ENCODE measurements around the gene TBXAS1.

TBXAS1 gene

DNA sequence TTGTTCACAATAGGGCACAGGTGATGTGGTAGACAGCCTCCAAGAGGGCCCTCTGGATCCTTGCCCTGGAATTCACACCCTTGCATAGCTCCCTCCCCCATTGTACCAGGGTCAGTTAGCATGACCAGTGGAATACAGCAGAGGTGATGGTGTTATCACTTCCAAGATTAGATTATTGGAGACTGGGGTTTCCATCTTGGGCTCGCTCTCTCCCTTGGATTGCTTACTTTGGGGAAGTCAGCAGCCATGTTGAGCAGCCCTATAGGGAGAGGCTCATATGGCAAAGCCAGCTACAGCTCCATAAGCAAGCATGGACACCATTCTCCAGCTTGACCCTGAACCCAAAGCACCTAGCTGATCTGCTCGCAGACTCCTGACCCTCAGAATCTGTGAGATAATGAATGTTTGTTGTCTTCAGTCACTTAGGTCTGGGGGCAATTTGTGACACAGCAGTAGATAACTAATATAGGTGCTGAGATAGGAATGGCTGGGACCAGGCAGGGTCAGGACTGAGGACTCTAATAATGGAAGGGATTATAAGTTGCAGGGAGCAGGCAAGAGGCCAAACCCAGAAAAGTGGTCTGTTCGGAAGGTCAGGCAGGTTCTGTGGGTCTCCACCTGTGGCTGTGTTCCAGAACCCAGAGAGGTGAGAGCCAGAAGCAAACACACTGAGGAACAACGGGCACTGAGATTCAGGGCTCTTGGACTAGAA, 22.9 kb downstream of the TBXAS1 start:
- H3K4me3 ChIP-seq (ENCODE audit: low read depth, low read length), result no peak overlapping the region
- DNase-seq (ENCODE audit: low read depth, low spot score), result no peak
- in situ Hi-C loops (cut with HindIII; ENCODE audit: low sequenced_read_pairs), result no loop called here
- TF ChIP-seq, protein P1, sequence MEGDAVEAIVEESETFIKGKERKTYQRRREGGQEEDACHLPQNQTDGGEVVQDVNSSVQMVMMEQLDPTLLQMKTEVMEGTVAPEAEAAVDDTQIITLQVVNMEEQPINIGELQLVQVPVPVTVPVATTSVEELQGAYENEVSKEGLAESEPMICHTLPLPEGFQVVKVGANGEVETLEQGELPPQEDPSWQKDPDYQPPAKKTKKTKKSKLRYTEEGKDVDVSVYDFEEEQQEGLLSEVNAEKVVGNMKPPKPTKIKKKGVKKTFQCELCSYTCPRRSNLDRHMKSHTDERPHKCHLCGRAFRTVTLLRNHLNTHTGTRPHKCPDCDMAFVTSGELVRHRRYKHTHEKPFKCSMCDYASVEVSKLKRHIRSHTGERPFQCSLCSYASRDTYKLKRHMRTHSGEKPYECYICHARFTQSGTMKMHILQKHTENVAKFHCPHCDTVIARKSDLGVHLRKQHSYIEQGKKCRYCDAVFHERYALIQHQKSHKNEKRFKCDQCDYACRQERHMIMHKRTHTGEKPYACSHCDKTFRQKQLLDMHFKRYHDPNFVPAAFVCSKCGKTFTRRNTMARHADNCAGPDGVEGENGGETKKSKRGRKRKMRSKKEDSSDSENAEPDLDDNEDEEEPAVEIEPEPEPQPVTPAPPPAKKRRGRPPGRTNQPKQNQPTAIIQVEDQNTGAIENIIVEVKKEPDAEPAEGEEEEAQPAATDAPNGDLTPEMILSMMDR (IDR thresholded peaks at IDR 0.05; ENCODE audit: low read depth, low read length), result no peak

DNA sequence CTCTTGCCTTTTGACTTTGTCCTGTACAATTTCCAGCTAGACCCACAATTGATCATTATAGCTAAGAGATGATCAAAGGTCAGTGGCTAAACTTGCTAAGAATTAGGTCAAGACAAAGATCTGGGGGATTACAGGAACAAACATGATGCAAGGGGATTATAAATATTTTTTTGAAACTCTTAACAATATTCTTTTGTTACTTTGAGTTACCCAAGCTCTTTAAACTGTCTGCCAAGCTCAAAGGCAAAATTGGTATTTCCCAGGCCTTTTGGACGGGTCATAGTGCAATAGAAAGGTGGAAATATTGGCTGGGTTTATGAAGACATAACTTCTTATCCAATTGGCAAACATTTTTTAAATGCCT, 23.4 kb downstream of the TBXAS1 start:
- no peak overlapping the region for H3K4me3 ChIP-seq (ENCODE audit: low read depth, low read length)
- TF ChIP-seq, protein P1 (IDR thresholded peaks at IDR 0.05; ENCODE audit: low read depth, low read length), result no peak
- in situ Hi-C loops (cut with HindIII; ENCODE audit: low sequenced_read_pairs), result no loop called here
- DNase-seq (ENCODE audit: low read depth, low spot score), result no peak

DNA sequence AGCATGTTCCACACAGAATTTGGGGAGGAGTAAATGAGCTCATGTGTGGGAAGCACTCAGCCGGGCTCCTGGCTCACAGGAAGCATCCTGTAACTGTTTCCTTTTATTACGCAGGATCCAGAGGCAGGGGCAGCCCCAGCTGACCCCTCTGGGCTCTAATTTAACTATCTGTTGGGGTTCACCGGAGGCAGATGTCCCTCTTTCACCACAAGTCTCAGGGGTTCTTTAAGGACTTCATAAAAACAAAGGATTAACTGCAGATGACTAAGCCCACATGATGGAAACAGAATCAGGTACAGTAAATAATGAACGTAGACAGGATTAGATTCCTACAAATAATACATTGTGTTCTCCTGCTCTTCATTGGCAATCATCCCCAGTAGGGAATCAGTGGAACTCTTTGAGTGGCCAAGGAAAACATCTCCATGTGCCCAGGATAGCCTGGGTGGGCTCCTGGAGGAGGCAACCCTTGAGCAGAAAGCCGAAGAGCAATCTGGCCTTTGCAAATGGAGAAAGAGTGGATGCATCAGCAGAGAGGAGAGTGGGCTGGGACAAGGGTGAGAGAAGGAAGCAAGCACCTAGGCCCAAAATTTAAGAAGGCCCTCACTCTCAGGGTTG, 24.6 kb downstream of the TBXAS1 start:
- H3K4me3 ChIP-seq (ENCODE audit: low read depth, low read length), result no peak overlapping the region
- peak; percentile 60 for DNase-seq (ENCODE audit: low read depth, low spot score)
- TF ChIP-seq, protein P1 (IDR thresholded peaks at IDR 0.05; ENCODE audit: low read depth, low read length), result no peak
- in situ Hi-C loops (cut with HindIII; ENCODE audit: low sequenced_read_pairs), result no loop called here

DNA sequence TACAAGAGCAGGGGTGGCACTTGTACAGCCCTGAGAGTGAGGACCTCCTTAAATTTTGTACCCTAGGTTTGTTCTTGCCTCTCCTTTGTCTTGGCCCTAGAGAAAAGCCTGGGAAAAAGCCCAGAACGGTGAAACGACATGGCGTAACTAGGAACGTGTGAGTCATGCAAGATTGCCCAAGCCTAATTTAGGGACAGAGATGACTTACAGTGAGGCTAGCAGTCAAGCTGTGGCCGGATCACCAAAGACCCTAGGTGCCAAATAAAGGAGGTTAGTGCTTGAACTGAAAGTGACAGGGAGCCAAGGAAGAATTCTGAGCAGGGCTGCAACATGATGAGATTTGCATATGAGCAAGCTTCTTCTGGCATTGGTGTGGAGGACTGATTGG, 25.1 kb downstream of the TBXAS1 start:
- peak; percentile 79 for DNase-seq (ENCODE audit: low read depth, low spot score)
- in situ Hi-C loops (cut with HindIII; ENCODE audit: low sequenced_read_pairs), result no loop called here
- TF ChIP-seq, protein P1 (IDR thresholded peaks at IDR 0.05; ENCODE audit: low read depth, low read length), result no peak
- H3K4me3 ChIP-seq (ENCODE audit: low read depth, low read length), result no peak overlapping the region

DNA sequence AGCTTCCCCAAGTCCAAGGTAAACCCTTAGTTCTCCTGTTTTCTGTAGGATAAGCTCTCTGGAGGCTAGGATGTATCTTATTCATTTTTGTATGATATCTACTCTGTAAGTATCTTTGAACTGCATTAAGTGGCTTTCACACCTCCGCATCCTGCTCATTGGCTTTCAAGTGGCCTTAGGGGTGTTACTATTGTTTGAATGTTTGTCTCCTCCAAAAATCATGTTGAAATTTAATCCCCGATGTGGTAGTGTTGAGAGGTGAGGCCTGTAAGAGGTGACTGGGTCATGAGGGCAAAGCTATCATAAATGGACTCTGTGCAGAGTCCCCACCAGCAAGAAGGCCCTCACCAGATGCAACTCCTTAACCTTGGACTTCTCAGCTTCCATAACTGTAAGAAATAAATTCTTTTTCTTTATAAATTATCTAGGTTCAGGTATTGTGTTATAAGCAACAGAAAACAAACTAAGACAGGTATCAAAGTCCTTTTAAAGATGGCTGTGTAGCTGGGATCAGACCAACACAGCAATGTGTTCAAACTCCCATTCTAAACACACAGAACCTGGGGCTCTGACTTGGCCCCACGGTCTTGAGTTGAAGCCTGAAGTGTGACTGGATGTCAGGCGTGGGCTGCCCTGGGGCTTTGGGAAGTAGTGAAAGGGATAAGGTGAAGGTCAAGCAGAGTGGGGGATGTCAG, 25.9 kb downstream of the TBXAS1 start:
- TF ChIP-seq, protein P1 (IDR thresholded peaks at IDR 0.05; ENCODE audit: low read depth, low read length), result no peak
- in situ Hi-C loops (cut with HindIII; ENCODE audit: low sequenced_read_pairs), result no loop called here

DNA sequence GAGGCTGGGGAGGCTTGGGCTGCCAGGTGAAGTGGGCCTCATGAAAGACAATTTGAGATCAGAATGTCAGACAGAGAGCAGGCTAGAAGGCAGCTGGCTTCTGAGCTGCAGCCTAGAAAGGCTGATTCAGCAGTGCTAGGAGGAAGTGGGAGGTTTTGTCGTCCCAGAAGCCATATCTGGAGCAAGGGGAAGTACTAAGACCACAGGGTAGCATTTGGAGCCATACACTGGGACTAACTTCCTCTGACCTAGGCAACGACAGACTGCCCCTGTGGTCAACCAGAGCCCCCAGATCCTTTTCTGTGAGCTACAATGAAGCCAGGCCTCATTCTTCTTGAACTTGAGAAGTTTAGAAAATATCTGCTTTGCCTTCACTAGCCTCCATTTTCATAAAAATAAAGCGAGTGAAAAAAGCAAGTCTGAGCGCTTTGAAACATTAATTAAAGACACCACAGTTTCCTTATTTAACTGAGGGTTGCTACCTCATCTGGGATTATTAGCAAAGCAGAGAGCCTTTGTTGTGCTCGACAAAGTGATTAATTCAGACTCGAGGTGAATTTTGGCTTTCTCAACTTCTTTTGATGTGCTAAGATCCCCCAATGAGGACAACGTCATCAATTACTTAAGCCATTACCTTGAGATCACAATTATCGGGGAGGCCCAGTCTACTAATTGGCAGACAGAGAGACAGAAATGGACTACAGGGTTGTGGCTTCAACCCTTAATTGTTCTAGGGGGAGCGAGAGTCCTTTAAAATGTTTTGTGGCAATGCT, 26.6 kb downstream of the TBXAS1 start:
- in situ Hi-C loops (cut with HindIII; ENCODE audit: low sequenced_read_pairs), result no loop called here
- no peak for DNase-seq (ENCODE audit: low read depth, low spot score)
- TF ChIP-seq, protein P1 (IDR thresholded peaks at IDR 0.05; ENCODE audit: low read depth, low read length), result no peak
- no peak overlapping the region for H3K4me3 ChIP-seq (ENCODE audit: low read depth, low read length)

More for the DNA sequence above, 25.9 kb downstream of the TBXAS1 start:
- DNase-seq (ENCODE audit: low read depth, low spot score), result no peak
- H3K4me3 ChIP-seq (ENCODE audit: low read depth, low read length), result no peak overlapping the region

Data from astrocyte of the spinal cord (primary cell).